ENCODE results near the gene AURKAIP1. TPM values are rescaled to one million over a fixed set of nuclear protein-coding genes. Genes with fewer than 3 reads are reported as not detected.

Gene AURKAIP1
- total RNA-seq, 2 experiments from 2014 or later, result 121 to 122 TPM

DNA sequence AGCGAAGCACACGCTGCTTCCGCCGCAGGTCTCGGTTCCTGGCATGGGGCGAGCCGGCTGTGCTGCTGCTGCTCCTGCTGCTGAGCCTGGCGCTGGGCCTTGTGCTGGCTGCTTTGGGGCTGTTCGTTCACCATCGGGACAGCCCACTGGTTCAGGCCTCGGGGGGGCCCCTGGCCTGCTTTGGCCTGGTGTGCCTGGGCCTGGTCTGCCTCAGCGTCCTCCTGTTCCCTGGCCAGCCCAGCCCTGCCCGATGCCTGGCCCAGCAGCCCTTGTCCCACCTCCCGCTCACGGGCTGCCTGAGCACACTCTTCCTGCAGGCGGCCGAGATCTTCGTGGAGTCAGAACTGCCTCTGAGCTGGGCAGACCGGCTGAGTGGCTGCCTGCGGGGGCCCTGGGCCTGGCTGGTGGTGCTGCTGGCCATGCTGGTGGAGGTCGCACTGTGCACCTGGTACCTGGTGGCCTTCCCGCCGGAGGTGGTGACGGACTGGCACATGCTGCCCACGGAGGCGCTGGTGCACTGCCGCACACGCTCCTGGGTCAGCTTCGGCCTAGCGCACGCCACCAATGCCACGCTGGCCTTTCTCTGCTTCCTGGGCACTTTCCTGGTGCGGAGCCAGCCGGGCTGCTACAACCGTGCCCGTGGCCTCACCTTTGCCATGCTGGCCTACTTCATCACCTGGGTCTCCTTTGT is 41.3 kb downstream of the AURKAIP1 start:
- POLR2A ChIA-PET, result interaction anchor here (1.2 to 2.0 kb wide), 3 partner anchors 8 to 15 kb away, joined by 4 to 6 read pairs (median 5); no protein-coding TSS in a partner anchor
- no peak overlapping the region for H3K27ac Mint-ChIP-seq
- no peak overlapping the region for H3K4me3 Mint-ChIP-seq
- no peaks in the 10 kb centered on the region for H3K27me3 Mint-ChIP-seq
- DNase-seq, result no peak
- no peaks in the 10 kb centered on the region for H3K4me1 Mint-ChIP-seq
- no peaks in the 10 kb centered on the region for H3K9me3 Mint-ChIP-seq
- CTCF ChIA-PET, result no interaction called here
- H3K36me3 Mint-ChIP-seq (ENCODE audit: low read depth), result peaks cover 1% of the 10 kb centered on the region

DNA sequence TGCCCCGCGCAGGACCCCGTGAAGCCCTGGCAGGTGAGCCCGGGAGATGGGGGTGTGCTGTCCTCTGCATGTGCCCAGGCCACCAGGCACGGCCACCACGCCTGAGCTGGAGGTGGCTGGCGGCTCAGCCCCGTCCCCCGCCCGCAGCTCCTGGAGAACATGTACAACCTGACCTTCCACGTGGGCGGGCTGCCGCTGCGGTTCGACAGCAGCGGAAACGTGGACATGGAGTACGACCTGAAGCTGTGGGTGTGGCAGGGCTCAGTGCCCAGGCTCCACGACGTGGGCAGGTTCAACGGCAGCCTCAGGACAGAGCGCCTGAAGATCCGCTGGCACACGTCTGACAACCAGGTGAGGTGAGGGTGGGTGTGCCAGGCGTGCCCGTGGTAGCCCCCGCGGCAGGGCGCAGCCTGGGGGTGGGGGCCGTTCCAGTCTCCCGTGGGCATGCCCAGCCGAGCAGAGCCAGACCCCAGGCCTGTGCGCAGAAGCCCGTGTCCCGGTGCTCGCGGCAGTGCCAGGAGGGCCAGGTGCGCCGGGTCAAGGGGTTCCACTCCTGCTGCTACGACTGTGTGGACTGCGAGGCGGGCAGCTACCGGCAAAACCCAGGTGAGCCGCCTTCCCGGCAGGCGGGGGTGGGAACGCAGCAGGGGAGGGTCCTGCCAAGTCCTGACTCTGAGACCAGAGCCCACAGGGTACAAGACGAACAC is 42.1 kb downstream of the AURKAIP1 start:
- Mint-ChIP-seq H3K4me1 (no peaks in the 10 kb centered on the region), H3K36me3 (ENCODE audit: low read depth) (no peaks in the 10 kb centered on the region), H3K27ac (no peak overlapping the region), H3K27me3 (no peaks in the 10 kb centered on the region), H3K4me3 (no peak overlapping the region), H3K9me3 (no peaks in the 10 kb centered on the region)
- ChIA-PET POLR2A (interaction anchor here (1.2 kb wide), 1 partner anchor 15 kb away, joined by 4 read pairs; no protein-coding TSS in a partner anchor), CTCF (no interaction called here)
- no peak for DNase-seq

GRCh38 chr1:1332031-1332755 is 42.8 kb downstream of the AURKAIP1 start:
- no peaks in the 10 kb centered on the region for H3K9me3 Mint-ChIP-seq
- no peak overlapping the region for H3K27ac Mint-ChIP-seq
- H3K4me1 Mint-ChIP-seq, result peaks cover 1% of the 10 kb centered on the region
- ChIA-PET CTCF (no interaction called here), POLR2A (interaction anchor here (1.2 kb wide), 1 partner anchor 16 kb away, joined by 4 read pairs; no protein-coding TSS in a partner anchor)
- no peaks in the 10 kb centered on the region for H3K36me3 Mint-ChIP-seq (ENCODE audit: low read depth)
- no peak for DNase-seq
- H3K4me3 Mint-ChIP-seq, result no peak overlapping the region
- H3K27me3 Mint-ChIP-seq, result no peaks in the 10 kb centered on the region

DNA sequence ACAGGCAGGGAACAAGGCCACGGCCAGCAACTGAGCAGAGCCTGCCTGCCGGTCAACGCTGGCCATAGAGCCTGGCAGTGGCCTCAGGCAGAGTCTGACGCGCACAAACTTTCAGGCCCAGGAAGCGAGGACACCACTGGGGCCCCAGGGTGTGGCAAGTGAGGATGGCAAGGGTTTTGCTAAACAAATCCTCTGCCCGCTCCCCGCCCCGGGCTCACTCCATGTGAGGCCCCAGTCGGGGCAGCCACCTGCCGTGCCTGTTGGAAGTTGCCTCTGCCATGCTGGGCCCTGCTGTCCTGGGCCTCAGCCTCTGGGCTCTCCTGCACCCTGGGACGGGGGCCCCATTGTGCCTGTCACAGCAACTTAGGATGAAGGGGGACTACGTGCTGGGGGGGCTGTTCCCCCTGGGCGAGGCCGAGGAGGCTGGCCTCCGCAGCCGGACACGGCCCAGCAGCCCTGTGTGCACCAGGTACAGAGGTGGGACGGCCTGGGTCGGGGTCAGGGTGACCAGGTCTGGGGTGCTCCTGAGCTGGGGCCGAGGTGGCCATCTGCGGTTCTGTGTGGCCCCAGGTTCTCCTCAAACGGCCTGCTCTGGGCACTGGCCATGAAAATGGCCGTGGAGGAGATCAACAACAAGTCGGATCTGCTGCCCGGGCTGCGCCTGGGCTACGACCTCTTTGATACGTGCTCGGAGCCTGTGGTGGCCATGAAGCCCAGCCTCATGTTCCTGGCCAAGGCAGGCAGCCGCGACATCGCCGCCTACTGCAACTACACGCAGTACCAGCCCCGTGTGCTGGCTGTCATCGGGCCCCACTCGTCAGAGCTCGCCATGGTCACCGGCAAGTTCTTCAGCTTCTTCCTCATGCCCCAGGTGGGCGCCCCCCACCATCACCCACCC is 43.7 kb downstream of the AURKAIP1 start, which contains the start of gene TAS1R3:
Gene TAS1R3, plus strand, starts transcription at position 213 of the 898 bp plus-strand sequence. Its CDS starts 66 bp downstream, at position 279.
- peaks cover 6% of the 10 kb centered on the region for H3K4me1 Mint-ChIP-seq
- no peaks in the 10 kb centered on the region for H3K36me3 Mint-ChIP-seq (ENCODE audit: low read depth)
- POLR2A ChIA-PET, result no interaction called here
- no peak within 1 kb of the TSS for H3K27ac Mint-ChIP-seq
- H3K27me3 Mint-ChIP-seq, result no peaks in the 10 kb centered on the region
- no peak within 1 kb of the TSS for H3K4me3 Mint-ChIP-seq
- CTCF ChIA-PET, result no interaction called here
- no peaks in the 10 kb centered on the region for H3K9me3 Mint-ChIP-seq
- no peak for DNase-seq

GRCh38 chr1:1330366-1331067 is 44.5 kb downstream of the AURKAIP1 start:
- Mint-ChIP-seq H3K27me3 (no peaks in the 10 kb centered on the region), H3K4me1 (peaks cover 14% of the 10 kb centered on the region), H3K9me3 (no peaks in the 10 kb centered on the region), H3K4me3 (no peak overlapping the region), H3K27ac (no peak overlapping the region), H3K36me3 (ENCODE audit: low read depth) (no peaks in the 10 kb centered on the region)
- CTCF ChIA-PET, result no interaction called here
- no peak for DNase-seq
- POLR2A ChIA-PET, result interaction anchor here (0.5 kb wide), 1 partner anchor 52 kb away, joined by 5 read pairs; no protein-coding TSS in a partner anchor

DNA sequence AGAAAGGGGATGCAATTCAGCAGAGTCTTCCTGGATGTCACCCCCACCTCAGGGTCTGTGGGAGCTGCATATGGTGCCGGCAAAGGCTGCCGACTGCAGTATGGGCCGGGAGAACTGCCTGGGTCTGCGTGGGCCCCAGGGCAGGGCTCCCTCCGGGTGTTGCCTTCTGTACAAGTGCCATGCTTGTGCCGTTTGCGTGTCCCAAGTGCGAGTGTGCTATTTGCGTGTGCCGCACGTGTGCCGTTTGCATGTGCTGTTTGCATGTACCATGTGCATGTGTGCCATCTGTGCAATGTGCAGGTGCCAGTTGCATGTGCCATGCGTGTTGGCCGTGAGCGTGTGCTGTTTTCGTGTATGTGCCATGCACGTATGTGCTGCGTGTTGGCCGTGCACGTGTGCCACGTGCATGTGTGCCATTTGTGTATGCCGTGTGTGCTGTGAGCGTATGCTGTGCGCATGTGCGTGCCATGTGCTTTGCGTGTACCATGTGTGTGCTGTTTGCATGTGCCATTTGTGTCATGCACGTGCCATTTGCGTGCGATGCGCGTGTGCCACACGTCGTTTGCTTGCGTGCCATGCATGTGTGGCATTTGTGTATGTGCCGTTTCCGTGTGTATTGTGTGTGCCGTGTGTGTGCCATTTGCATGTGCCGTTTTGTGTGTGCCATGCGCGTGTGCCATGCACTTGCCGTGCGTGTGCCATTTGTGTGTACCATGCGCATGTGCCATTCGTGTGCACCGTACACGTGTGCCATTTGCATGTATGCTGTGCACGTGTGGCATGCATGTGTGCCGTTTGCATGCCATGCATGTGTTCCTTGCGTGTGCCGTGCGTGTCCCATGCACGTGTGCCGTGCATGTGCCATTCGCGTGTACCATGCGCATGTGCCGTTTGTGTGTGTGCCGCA is 45.5 kb downstream of the AURKAIP1 start:
- Mint-ChIP-seq H3K27ac (no peak overlapping the region), H3K36me3 (ENCODE audit: low read depth) (no peaks in the 10 kb centered on the region), H3K27me3 (no peaks in the 10 kb centered on the region), H3K4me3 (no peak overlapping the region), H3K9me3 (no peaks in the 10 kb centered on the region), H3K4me1 (peaks cover 14% of the 10 kb centered on the region)
- POLR2A ChIA-PET, result no interaction called here
- CTCF ChIA-PET, result no interaction called here
- no peak for DNase-seq

DNA sequence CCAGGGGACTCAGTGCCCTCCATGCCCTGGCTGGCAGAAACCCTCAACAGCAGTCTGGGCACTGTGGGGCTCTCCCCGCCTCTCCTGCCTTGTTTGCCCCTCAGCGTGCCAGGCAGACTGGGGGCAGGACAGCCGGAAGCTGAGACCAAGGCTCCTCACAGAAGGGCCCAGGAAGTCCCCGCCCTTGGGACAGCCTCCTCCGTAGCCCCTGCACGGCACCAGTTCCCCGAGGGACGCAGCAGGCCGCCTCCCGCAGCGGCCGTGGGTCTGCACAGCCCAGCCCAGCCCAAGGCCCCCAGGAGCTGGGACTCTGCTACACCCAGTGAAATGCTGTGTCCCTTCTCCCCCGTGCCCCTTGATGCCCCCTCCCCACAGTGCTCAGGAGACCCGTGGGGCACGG is 46.8 kb downstream of the AURKAIP1 start:
- POLR2A ChIA-PET, result no interaction called here
- CTCF ChIA-PET, result no interaction called here
- Mint-ChIP-seq H3K27me3 (no peaks in the 10 kb centered on the region), H3K4me3 (no peak overlapping the region), H3K4me1 (peaks cover 20% of the 10 kb centered on the region), H3K27ac (no peak overlapping the region), H3K36me3 (ENCODE audit: low read depth) (peaks cover 4% of the 10 kb centered on the region), H3K9me3 (no peaks in the 10 kb centered on the region)
- DNase-seq, result no peak

- H3K27ac Mint-ChIP-seq, result no peak overlapping the region
- H3K4me3 Mint-ChIP-seq, result no peak overlapping the region
- ChIA-PET POLR2A (interaction anchor here (0.6 to 2.7 kb wide), 2 partner anchors 18 to 71 kb away, joined by 3 to 6 read pairs; no protein-coding TSS in a partner anchor), CTCF (no interaction called here)
- H3K36me3 Mint-ChIP-seq (ENCODE audit: low read depth), result peaks cover 5% of the 10 kb centered on the region
- DNase-seq, result no peak
- H3K4me1 Mint-ChIP-seq, result peaks cover 25% of the 10 kb centered on the region
- H3K9me3 Mint-ChIP-seq, result no peaks in the 10 kb centered on the region
- H3K27me3 Mint-ChIP-seq, result no peaks in the 10 kb centered on the region
Measured at GRCh38 chr1:1327291-1327690, 47.7 kb downstream of the AURKAIP1 start.

DNA sequence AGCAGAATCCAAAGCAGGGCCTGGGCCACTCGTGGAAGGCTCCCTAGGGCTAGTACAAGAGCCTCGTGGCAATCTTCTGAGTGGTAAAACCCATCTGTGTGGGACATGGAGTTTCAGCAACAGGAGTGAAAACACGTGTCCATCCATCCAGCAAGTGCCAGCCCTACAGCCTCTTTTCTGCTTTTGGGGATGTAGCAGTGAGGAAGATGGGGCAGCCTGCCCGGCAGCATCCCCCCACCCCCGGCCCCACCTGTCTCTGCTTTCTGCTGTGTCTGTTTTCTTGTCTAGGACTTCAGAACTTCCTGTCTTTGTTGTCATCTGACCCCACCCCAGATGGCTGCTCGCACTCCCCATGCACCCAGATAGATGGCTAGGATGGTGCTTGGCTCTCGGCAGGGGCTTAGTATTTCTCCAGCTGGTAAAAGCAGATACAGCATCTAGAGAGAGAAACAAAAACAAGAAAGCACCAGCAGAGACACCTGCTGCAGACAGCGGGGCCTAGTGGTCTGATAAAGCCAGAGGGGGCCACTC is 48.9 kb downstream of the AURKAIP1 start:
- H3K27me3 Mint-ChIP-seq, result no peaks in the 10 kb centered on the region
- peaks cover 33% of the 10 kb centered on the region for H3K4me1 Mint-ChIP-seq
- H3K9me3 Mint-ChIP-seq, result no peaks in the 10 kb centered on the region
- CTCF ChIA-PET, result no interaction called here
- peak overlapping the region; percentile 89 for H3K4me3 Mint-ChIP-seq
- H3K36me3 Mint-ChIP-seq (ENCODE audit: low read depth), result peaks cover 8% of the 10 kb centered on the region
- peak overlapping the region; percentile 74 for H3K27ac Mint-ChIP-seq
- POLR2A ChIA-PET, result interaction anchor here (0.7 to 2.7 kb wide), 10 partner anchors 8 to 75 kb away, joined by 3 to 11 read pairs (median 3); partner anchors contain the start of genes AURKAIP1 and CCNL2
- no peak for DNase-seq

- no peaks in the 10 kb centered on the region for H3K9me3 Mint-ChIP-seq
- no peak for DNase-seq
- H3K27me3 Mint-ChIP-seq, result no peaks in the 10 kb centered on the region
- CTCF ChIA-PET, result interaction anchor here (0.8 to 1.1 kb wide), 2 partner anchors 47 to 203 kb away, joined by 3 to 4 read pairs; no protein-coding TSS in a partner anchor
- POLR2A ChIA-PET, result interaction anchor here (0.8 to 2.7 kb wide), 11 partner anchors 9 to 168 kb away, joined by 3 to 11 read pairs (median 3); partner anchors contain the start of genes AURKAIP1 and CCNL2
- H3K27ac Mint-ChIP-seq, result peak overlapping the region; percentile 74
- peaks cover 8% of the 10 kb centered on the region for H3K36me3 Mint-ChIP-seq (ENCODE audit: low read depth)
- peak overlapping the region; percentile 89 for H3K4me3 Mint-ChIP-seq
- peaks cover 33% of the 10 kb centered on the region for H3K4me1 Mint-ChIP-seq
Measured at GRCh38 chr1:1325288-1326074, 49.5 kb downstream of the AURKAIP1 start.
